Panc1 (cell line): Measurements from ENCODE around the gene TMEM108. TPM values are rescaled to one million over a fixed set of nuclear protein-coding genes. Genes with fewer than 3 reads are reported as not detected.

Experiments
- ATAC-seq: fragments of 200-7000 bp; cut with Tn5 transposase; 2 replicates; pipeline ENCODE4 v1.9.1; 2020; ENCODE audit warnings: mild to moderate bottlenecking, moderate library complexity
- BruUV-seq: library from RNA; stranded (reverse); fragments of 400-500 nt; replicated peaks from 2 replicates; lab custom pipeline; 2021; lab: Mats Ljungman, UMichigan
- CTCF ChIA-PET: fragments of 300-600 bp; sonication (Branson Sonifier 250); formaldehyde crosslinking; loops from one replicate; lab custom pipeline; 2022; ENCODE audit warnings: antibody characterized with exemption; lab: Charles Lee
- POLR2A ChIA-PET: fragments of 300-600 bp; sonication (Branson Sonifier 250); formaldehyde crosslinking; loops from one replicate; lab custom pipeline; 2022; ENCODE audit warnings: antibody characterized with exemption; lab: Charles Lee
- DNase-seq: peaks from one replicate; pipeline ENCODE4 v3.0.0-alpha.2; 2010; ENCODE audit warnings: low read depth, low spot score
- H3K27ac ChIP-seq: 2 replicates; pipeline ENCODE4 v1.5.1; 2011; ENCODE audit warnings: mild to moderate bottlenecking, low read length, inconsistent platforms
- H3K27me3 ChIP-seq: fragments of 200-500 bp; sonication (Bioruptor generic); 2 replicates; pipeline ENCODE4 v1.6.0; 2014; ENCODE audit warnings: low read length, inconsistent platforms; ENCODE audit not compliant: control insufficient read depth, insufficient read depth
- H3K36me3 ChIP-seq: fragments of 200-500 bp; sonication (Bioruptor generic); 2 replicates; pipeline ENCODE4 v1.5.1; 2014; ENCODE audit warnings: inconsistent platforms, mild to moderate bottlenecking, low read length, moderate library complexity; ENCODE audit not compliant: control insufficient read depth, insufficient read depth
- H3K4me1 ChIP-seq: 2 replicates; pipeline ENCODE4 v1.5.1; 2011; ENCODE audit warnings: inconsistent platforms, mild to moderate bottlenecking, low read length, moderate library complexity; ENCODE audit not compliant: control insufficient read depth, insufficient read depth
- H3K4me3 ChIP-seq, 2 experiments: 2 replicates each; pipeline ENCODE4 v1.5.1; 2011 to 2012; ENCODE audit warnings: low read depth in 2 of 2, low read length in 2 of 2, mild to moderate bottlenecking in 2 of 2, inconsistent platforms in 1 of 2, moderate library complexity in 1 of 2
- H3K9me3 ChIP-seq: fragments of 200-500 bp; sonication (Bioruptor generic); 2 replicates; pipeline ENCODE4 v1.5.1; 2014; ENCODE audit warnings: low read depth, mild to moderate bottlenecking, inconsistent platforms, low read length, moderate library complexity; ENCODE audit not compliant: control insufficient read depth, insufficient read depth
- POLR2AphosphoS5 ChIP-seq: IDR thresholded peaks from 2 replicates; pipeline ENCODE4 v1.6.1; 2012; ENCODE audit warnings: mild to moderate bottlenecking, low read depth, low read length, moderate library complexity
- SIN3A ChIP-seq: IDR thresholded peaks from 2 replicates; pipeline ENCODE4 v1.6.1; 2012; ENCODE audit warnings: low read depth, mild to moderate bottlenecking, low read length, moderate library complexity, borderline replicate concordance; ENCODE audit not compliant: insufficient read depth
- TCF7L2 ChIP-seq: IDR thresholded peaks from 2 replicates; pipeline ENCODE4 v1.6.1; 2011; ENCODE audit warnings: mild to moderate bottlenecking, low read depth, low read length, inconsistent platforms
- in situ Hi-C: cut with HindIII; loops from 2 replicates; pipeline ENCODE4 v1.10.0; 2016; ENCODE audit warnings: low sequenced_read_pairs, low pct_unique_long_range_greater_than_20kb
- intact Hi-C: fragments of 100-400 bp; cut with micrococcal nuclease; formaldehyde crosslinking; loops from one replicate; pipeline ENCODE4 v1.10.0; 2022; ENCODE audit not compliant: unreplicated experiment
- total RNA-seq: library from RNA; stranded (reverse); gene quantifications from one replicate; pipeline ENCODE4 v1.2.1, GENCODE V29; 2021; ENCODE audit not compliant: unreplicated experiment
- TF ChIP-seq, protein P1 (sequence below), 2 experiments: IDR thresholded peaks; 2 replicates each; pipeline ENCODE4 v1.6.1; 2011 to 2012; ENCODE audit warnings: low read depth in 2 of 2, control low read depth in 1 of 2, low read length in 1 of 2, mild to moderate bottlenecking in 1 of 2, moderate library complexity in 1 of 2; ENCODE audit not compliant: insufficient read depth in 1 of 2
- TF ChIP-seq, protein P2 (sequence below): fragments of 450-650 bp; IDR thresholded peaks from 2 replicates; pipeline ENCODE4 v1.5.1; 2017; ENCODE audit warnings: mild to moderate bottlenecking

Gene TMEM108
- total RNA-seq, 1 experiment from 2014 or later: 0.41 TPM

DNA sequence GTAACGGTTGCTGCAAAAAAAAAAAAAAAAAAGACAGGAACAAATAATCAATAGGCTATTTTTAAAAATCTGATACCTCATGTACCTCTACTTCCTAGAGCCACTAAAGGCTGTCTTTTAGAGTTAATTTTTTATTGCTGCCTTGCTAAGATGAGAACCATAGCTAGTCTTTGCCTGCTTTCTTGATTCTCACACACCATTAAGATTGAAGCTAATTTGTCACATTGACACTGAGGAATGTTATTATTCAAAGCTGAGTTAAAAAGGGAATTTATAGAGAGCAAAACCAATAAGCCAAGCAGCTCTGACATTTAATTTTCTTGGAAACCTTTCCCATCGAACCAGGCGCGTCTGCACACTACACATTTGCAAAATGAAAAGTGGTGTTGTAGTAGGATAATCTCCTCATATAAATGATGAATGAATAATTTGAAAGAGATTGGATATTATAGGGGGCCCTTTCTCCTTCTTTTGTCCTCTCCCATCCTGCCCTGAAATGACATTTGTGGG is 149.7 kb downstream of the TMEM108 start:
- H3K27ac ChIP-seq: no peak overlapping the region
- in situ Hi-C loops (no loop called here), intact Hi-C loops (no loop called here)
- TF ChIP-seq SIN3A: no peak
- TF ChIP-seq, protein P1, sequence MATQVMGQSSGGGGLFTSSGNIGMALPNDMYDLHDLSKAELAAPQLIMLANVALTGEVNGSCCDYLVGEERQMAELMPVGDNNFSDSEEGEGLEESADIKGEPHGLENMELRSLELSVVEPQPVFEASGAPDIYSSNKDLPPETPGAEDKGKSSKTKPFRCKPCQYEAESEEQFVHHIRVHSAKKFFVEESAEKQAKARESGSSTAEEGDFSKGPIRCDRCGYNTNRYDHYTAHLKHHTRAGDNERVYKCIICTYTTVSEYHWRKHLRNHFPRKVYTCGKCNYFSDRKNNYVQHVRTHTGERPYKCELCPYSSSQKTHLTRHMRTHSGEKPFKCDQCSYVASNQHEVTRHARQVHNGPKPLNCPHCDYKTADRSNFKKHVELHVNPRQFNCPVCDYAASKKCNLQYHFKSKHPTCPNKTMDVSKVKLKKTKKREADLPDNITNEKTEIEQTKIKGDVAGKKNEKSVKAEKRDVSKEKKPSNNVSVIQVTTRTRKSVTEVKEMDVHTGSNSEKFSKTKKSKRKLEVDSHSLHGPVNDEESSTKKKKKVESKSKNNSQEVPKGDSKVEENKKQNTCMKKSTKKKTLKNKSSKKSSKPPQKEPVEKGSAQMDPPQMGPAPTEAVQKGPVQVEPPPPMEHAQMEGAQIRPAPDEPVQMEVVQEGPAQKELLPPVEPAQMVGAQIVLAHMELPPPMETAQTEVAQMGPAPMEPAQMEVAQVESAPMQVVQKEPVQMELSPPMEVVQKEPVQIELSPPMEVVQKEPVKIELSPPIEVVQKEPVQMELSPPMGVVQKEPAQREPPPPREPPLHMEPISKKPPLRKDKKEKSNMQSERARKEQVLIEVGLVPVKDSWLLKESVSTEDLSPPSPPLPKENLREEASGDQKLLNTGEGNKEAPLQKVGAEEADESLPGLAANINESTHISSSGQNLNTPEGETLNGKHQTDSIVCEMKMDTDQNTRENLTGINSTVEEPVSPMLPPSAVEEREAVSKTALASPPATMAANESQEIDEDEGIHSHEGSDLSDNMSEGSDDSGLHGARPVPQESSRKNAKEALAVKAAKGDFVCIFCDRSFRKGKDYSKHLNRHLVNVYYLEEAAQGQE (IDR thresholded peaks at IDR 0.05; ENCODE audit: insufficient read depth in 1 of 2, low read depth in 2 of 2, low read length in 1 of 2): no peak
- H3K9me3 ChIP-seq: no peaks in the 10 kb centered on the region
- BruUV-seq: no TSS peak
- no peak for DNase-seq
- ATAC-seq: no peak
- H3K27me3 ChIP-seq: peaks cover 8% of the 10 kb centered on the region
- no peak overlapping the region for H3K4me3 ChIP-seq
- no peaks in the 10 kb centered on the region for H3K36me3 ChIP-seq
- ChIA-PET CTCF (no interaction called here), POLR2A (interaction anchor here (0.7 kb wide), 1 partner anchor 103 kb away, joined by 19 read pairs; no protein-coding TSS in a partner anchor)
- H3K4me1 ChIP-seq: no peaks in the 10 kb centered on the region

DNA sequence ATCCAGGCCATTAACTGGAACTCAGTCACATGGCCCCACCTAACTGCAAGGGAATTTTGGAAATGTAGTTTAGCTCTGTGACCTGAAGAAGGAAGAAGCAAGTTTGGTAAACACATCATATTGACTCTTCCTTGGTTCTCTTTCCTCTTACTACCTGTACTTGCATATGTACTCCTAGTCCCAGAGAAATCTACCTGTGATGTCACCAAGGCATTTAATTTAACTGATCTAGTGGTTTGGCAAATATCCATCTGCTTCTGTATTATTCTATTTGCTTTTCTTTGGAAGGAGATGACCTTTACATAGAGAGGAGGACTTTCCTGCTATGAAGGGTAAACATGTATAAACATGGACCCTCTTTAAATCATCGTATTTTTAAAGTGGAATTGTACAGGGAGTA is 150.8 kb downstream of the TMEM108 start:
- Histone ChIP-seq H3K27me3 (peaks cover 8% of the 10 kb centered on the region), H3K36me3 (no peaks in the 10 kb centered on the region), H3K4me1 (no peaks in the 10 kb centered on the region), H3K9me3 (no peaks in the 10 kb centered on the region), H3K4me3 (no peak overlapping the region), H3K27ac (no peak overlapping the region)
- no TSS peak for BruUV-seq
- ATAC-seq (no peak), DNase-seq (no peak)
- TF ChIP-seq POLR2AphosphoS5 (no peak), TCF7L2 (no peak), SIN3A (no peak)
- TF ChIP-seq, protein P2, sequence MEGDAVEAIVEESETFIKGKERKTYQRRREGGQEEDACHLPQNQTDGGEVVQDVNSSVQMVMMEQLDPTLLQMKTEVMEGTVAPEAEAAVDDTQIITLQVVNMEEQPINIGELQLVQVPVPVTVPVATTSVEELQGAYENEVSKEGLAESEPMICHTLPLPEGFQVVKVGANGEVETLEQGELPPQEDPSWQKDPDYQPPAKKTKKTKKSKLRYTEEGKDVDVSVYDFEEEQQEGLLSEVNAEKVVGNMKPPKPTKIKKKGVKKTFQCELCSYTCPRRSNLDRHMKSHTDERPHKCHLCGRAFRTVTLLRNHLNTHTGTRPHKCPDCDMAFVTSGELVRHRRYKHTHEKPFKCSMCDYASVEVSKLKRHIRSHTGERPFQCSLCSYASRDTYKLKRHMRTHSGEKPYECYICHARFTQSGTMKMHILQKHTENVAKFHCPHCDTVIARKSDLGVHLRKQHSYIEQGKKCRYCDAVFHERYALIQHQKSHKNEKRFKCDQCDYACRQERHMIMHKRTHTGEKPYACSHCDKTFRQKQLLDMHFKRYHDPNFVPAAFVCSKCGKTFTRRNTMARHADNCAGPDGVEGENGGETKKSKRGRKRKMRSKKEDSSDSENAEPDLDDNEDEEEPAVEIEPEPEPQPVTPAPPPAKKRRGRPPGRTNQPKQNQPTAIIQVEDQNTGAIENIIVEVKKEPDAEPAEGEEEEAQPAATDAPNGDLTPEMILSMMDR: no peak
- TF ChIP-seq, protein P1 (IDR thresholded peaks at IDR 0.05; ENCODE audit: insufficient read depth in 1 of 2, low read depth in 2 of 2, low read length in 1 of 2): no peak
- intact Hi-C loops: no loop called here
- in situ Hi-C loops: no loop called here
- ChIA-PET CTCF (no interaction called here), POLR2A (no interaction called here)
